SW480 (cell line): ENCODE data around the gene TRIO.

Experiments
- DNase-seq: peaks from one replicate; pipeline ENCODE4 v3.0.0-alpha.2; 2016; ENCODE audit warnings: low spot score

TRIO gene

GRCh38 chr5:14225173-14225834, 82.2 kb downstream of the TRIO start:
- peak; percentile 18 for DNase-seq

GRCh38 chr5:14226149-14226548, 83.0 kb downstream of the TRIO start:
- no peak for DNase-seq

DNA sequence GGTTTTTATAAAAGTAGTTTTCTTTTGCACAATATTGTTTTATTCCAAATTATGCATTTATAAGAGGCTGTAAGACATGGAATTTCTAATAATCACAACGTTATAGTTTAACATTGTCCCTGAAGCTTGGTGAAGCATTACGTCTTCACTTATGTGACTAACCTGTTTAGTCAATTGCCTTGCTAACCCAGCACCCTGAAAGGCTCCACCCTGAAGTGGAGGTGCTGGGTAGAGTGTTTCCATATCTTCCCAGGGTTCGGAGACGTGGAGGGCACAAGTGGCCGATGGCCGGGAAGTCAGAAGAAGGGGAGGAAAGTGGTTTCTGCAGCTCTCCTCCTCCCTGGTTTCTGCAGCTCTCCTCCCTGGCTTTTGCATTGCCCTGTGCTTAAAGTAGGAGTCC, 83.4 kb downstream of the TRIO start:
- DNase-seq, result no peak

DNA sequence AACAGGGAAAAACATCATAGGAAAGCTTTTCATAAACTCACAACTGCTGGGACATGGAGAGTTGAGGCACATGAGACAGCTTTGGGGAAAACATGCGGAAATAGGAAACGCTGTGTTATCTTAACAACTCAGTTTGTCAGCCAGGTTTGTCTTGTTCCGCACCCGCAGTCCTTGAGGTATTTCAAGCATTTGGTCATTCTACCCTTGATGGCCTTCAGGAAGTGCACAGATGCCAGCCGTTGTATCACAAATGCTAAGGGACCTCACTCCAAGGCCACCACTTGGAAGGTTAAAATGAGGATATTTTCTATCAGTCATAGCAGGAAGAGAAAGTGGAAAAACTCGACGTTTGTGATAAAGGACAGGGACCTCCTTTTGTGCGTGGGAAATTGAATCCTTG, 83.8 kb downstream of the TRIO start:
- DNase-seq, result no peak

DNA sequence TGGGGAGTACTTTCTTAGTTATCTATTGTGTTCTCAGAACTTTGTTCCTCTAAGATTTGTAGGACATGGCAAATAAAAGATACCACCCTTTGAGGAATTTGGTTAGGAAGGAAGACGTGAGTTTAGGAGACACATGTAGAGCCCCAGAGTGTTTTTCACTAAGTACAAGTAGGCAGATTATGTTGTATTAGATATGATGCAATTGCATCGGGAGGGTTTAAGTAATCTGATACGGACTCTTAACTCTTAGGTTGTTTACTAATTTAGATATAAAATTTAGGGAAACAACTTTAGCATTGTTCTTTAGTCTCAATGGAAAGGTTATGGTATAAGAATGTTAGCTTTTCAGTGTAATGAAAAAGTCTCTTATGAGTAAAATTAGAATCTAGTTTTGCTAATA, 84.4 kb downstream of the TRIO start:
- no peak for DNase-seq

DNA sequence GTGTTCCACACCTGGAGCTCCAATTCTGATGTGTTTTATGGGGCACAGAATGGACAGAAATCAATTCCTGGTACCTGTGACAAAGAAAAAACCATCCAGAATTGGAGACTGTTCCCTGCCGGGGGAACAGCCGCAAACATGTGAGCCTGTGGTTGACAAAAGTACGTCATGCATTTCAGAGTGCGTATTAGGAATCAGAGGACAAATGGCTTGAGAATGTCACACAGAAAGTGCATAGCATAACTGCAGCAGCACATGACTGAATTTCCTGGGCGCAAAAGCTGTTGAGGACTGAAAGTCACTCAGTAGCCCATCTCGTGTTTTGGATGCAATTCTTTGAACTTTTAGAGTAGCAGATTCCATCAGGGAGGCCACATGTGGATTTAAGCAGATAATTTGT, 85.1 kb downstream of the TRIO start:
- peak; percentile 42 for DNase-seq

GRCh38 chr5:14229181-14229580, 86.0 kb downstream of the TRIO start:
- DNase-seq, result no peak

- no peak for DNase-seq
Measured at GRCh38 chr5:14229734-14230133, 86.6 kb downstream of the TRIO start.

DNA sequence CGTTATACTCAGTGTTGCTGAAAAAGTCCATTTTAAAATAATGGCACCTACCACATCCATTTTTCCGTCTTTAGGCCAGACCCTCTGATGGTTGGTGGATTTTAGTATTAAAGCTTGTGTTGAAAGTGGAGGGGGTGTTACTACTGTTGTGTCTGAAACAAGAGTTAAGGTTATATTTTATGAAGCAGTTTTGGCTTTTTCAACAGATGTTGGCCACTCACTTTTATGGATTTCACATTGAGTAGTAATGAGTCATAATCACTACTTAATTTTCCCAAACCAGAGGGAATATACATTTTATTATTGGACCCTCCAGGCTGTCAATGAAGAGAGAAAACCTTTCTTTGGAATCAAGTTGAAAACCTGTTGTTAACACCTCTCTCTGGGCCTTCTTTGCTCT, 88.0 kb downstream of the TRIO start:
- no peak for DNase-seq

DNA sequence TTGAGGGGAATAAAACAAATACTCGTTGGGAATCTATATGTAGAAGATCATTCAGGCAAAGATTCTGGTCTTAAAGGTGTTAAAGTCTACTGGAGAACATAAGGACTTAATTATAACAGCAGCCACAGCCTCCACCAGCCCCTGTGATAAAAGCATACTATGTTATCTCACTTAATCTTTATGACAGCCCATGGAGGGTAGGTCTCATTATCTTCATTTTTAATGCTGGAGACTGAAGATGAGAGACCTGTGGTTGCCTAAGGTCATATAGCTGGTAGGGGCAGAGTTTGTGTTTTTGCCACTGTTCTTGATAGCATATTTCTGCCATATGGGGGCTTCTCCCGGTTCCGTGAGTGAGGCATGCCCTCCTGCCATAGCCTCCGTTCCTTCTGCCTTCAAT, 88.7 kb downstream of the TRIO start:
- DNase-seq, result no peak

DNA sequence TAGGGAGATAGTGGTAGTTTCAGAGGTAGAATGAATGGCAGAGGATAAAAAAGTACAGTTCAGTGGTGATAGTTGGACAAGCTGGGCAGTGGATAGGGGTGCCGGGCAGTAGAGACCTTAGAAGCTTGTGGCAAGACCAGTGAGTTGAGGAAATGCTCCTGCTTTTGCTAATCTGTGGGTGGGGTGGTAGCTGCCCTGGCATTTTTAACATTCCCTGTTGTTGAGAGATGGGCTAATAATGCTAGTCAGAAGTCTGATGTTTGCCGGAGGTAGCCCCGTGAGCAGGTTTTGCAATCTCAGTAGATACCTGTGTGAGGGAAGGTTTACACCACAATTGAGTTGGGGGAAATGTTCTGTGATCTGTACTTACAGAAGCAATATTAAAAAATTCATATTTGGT, 91.1 kb downstream of the TRIO start:
- DNase-seq, result no peak

GRCh38 chr5:14235872-14236271, 92.7 kb downstream of the TRIO start:
- DNase-seq, result no peak

- DNase-seq, result no peak
Measured at GRCh38 chr5:14236757-14237156, 93.6 kb downstream of the TRIO start.

GRCh38 chr5:14237317-14238086, 94.4 kb downstream of the TRIO start:
- DNase-seq, result no peak

GRCh38 chr5:14238272-14238671, 95.1 kb downstream of the TRIO start:
- no peak for DNase-seq

DNA sequence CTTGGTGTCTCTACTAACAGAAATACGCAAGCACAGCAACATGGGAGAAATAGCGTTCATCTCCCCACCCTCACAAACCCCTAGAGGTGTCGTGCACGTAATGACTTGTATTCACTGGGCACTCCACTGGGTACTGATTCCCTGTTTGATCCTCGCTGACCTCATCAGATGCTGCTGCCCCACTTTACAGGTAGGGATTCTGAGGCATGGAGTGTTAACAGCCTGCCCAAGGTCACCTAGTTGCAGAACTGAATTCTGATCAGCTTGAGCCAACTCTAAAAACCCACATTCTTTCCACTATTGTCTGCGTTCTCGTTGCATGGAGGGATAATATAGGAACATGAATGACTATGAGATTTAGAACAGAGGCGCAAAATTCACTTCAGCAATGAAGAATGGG, 96.3 kb downstream of the TRIO start:
- no peak for DNase-seq

DNA sequence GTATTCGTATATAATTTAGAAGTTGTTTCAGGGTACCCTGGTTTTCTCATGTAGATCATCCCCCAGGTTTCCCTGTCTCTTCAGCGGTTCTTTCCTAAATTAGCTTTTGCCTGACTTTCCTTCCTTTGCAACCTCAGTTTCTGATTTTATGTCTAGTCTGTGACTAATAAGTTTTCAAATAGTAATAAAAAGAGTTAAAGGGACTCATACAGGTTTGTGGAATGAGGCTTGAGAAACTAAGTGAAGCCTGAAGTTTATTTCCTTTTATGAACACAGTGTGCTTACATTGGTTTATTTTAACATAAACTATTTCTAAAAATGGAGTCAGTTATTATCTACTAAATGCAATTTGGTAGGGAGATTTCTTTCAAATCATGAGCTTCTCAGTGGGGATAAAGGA, 96.8 kb downstream of the TRIO start:
- DNase-seq, result no peak

GRCh38 chr5:14240359-14240758, 97.2 kb downstream of the TRIO start:
- no peak for DNase-seq

DNA sequence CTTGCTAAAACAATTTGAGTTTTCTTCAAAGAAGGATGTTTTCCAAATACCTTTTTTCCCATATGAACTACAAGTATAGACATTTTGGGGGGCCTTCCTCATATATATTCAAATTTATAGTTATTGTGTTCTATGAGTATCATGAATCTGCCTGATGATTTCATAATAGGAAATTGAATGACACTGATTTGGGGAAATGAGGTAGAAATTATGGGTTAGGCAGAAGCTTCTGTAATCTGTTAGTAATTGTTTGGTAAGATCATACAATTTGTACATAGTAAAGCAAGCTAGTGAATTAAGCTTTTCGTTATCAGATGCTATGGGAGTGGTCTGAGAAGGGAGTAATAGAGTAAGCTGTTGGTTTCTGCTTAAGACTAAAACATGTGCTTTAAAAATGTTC, 98.0 kb downstream of the TRIO start:
- DNase-seq, result no peak

DNA sequence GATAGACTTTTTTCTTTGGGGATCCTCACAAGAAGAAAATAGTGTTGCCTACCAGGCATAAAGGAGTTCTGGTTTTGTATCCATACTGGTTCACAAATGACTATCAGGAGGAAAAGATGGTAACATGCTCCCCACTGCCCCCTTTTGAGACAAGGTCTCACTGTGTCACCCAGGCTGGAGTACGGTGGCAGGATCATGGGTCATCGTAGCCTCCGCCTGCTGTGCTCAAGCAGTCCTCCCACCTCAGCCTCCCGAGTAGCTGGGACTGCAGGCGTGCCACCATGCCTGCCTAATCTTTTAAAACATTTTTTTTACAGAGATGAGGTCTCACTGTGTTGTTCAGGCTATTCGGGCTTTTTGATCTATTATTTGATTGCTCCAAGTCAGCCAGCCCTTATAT, 99.3 kb downstream of the TRIO start:
- DNase-seq, result no peak

GRCh38 chr5:14242871-14243383, 99.8 kb downstream of the TRIO start:
- no peak for DNase-seq

- DNase-seq, result no peak
Measured at GRCh38 chr5:14243766-14244165, 100.6 kb downstream of the TRIO start.

- no peak for DNase-seq
Measured at GRCh38 chr5:14244721-14245120, 101.6 kb downstream of the TRIO start.
